GM18499 (cell line): ENCODE results near the gene SPEG.
"Not testable (repeated sequence)": the region's sequence is repeated elsewhere in the genome, so short reads cannot be mapped to it uniquely, and the experiment has no call there.

Source experiments
- ATAC-seq: cut with Tn5 transposase; IDR thresholded peaks from one replicate; pipeline ENCODE4 v1.9.1; 2021; ENCODE audit warnings: moderate number of reproducible peaks; ENCODE audit not compliant: insufficient read depth, unreplicated experiment

SPEG gene

GRCh38 chr2:219434718-219435525 lies at the start of gene SPEG:
SPEG (plus strand) TSS chr2:219434843; CDS start chr2:219434978, 135 bp downstream.
- ATAC-seq, result no peak

GRCh38 chr2:219384859-219385258 lies 49.8 kb upstream of the SPEG start:
- ATAC-seq, result no peak

- ATAC-seq, result no peak
Measured at GRCh38 chr2:219385958-219386520, 48.6 kb upstream of the SPEG start.

- no peak for ATAC-seq
Measured at GRCh38 chr2:219386532-219387280, 47.9 kb upstream of the SPEG start.

- peak; percentile 52 for ATAC-seq
Measured at GRCh38 chr2:219387306-219388120, 47.1 kb upstream of the SPEG start, which contains the start of gene DNPEP. DNPEP (minus strand) TSS chr2:219387912; CDS start chr2:219387794, 118 bp downstream.

- peak; percentile 40 for ATAC-seq
Measured at GRCh38 chr2:219388121-219388906, 46.3 kb upstream of the SPEG start.

GRCh38 chr2:219388907-219389156 lies 45.8 kb upstream of the SPEG start:
- ATAC-seq, result no peak

- no peak for ATAC-seq
Measured at GRCh38 chr2:219392754-219393153, 41.9 kb upstream of the SPEG start.

- not testable (repeated sequence) for ATAC-seq
Measured at GRCh38 chr2:219395056-219395455, 39.6 kb upstream of the SPEG start.

GRCh38 chr2:219395609-219396008 lies 39.0 kb upstream of the SPEG start:
- no peak for ATAC-seq

- no peak for ATAC-seq
Measured at GRCh38 chr2:219396863-219397457, 37.7 kb upstream of the SPEG start.

- no peak for ATAC-seq
Measured at GRCh38 chr2:219398721-219399363, 35.8 kb upstream of the SPEG start.

- ATAC-seq, result no peak
Measured at GRCh38 chr2:219399716-219400478, 34.7 kb upstream of the SPEG start.

GRCh38 chr2:219400562-219400961 lies 34.1 kb upstream of the SPEG start:
- no peak for ATAC-seq

GRCh38 chr2:219401606-219402005 lies 33.0 kb upstream of the SPEG start:
- ATAC-seq, result no peak

- peak; percentile 77 for ATAC-seq
Measured at GRCh38 chr2:219402665-219403515, 31.8 kb upstream of the SPEG start.

- no peak for ATAC-seq
Measured at GRCh38 chr2:219403861-219404260, 30.8 kb upstream of the SPEG start.
